NT2/D1 (cell line): ENCODE measurements around the gene ABCC9.

Experiments used
- SUZ12 ChIP-seq: IDR thresholded peaks from 2 replicates; pipeline ENCODE4 v1.6.1; 2011; ENCODE audit not compliant: insufficient read length, insufficient read depth; ENCODE audit errors: extremely low read depth
- YY1 ChIP-seq: IDR thresholded peaks from 2 replicates; pipeline ENCODE4 v1.6.1; 2011; ENCODE audit not compliant: insufficient read length, insufficient read depth
- ZNF274 ChIP-seq: IDR thresholded peaks from 2 replicates; pipeline ENCODE4 v1.6.1; 2011; ENCODE audit warnings: mild to moderate bottlenecking, low read depth, low read length

GRCh38 chr12:21983095-21983494 is 41.9 kb upstream of the ABCC9 start:
- TF ChIP-seq SUZ12, result no peak
- no peak for TF ChIP-seq ZNF274
- TF ChIP-seq YY1, result no peak
